EL (cell line): ENCODE data around the gene UBTD1.
"Not testable (repeated sequence)": the region's sequence is repeated elsewhere in the genome, so short reads cannot be mapped to it uniquely, and the experiment has no call there.

Experiments
- DNase-seq: peaks from one replicate; pipeline ENCODE4 v3.0.0-alpha.2; 2016

The UBTD1 gene

GRCh38 chr10:97567891-97568290 is 69.2 kb downstream of the UBTD1 start:
- DNase-seq: no peak

GRCh38 chr10:97570146-97570788 is 71.5 kb downstream of the UBTD1 start:
- no peak for DNase-seq

- DNase-seq: no peak
Observed at GRCh38 chr10:97570789-97571471, 72.2 kb downstream of the UBTD1 start.

GRCh38 chr10:97571622-97572021 is 72.9 kb downstream of the UBTD1 start:
- DNase-seq: no peak

- peak; percentile 82 for DNase-seq
Observed at GRCh38 chr10:97572214-97572989, 73.7 kb downstream of the UBTD1 start, which contains the start of gene ANKRD2. Gene ANKRD2 (plus strand): TSS chr10:97572779. CDS start chr10:97572789, 10 bp downstream.

- DNase-seq: peak; percentile 58
Observed at GRCh38 chr10:97573021-97573420, 74.3 kb downstream of the UBTD1 start.

GRCh38 chr10:97573672-97574071 is 74.9 kb downstream of the UBTD1 start:
- no peak for DNase-seq

GRCh38 chr10:97574374-97575126 is 75.8 kb downstream of the UBTD1 start:
- DNase-seq: peak; percentile 97

GRCh38 chr10:97575127-97575668 is 76.5 kb downstream of the UBTD1 start:
- DNase-seq: peak; percentile 71

GRCh38 chr10:97576487-97576886 is 77.8 kb downstream of the UBTD1 start:
- DNase-seq: not testable (repeated sequence)

- no peak for DNase-seq
Observed at GRCh38 chr10:97577701-97578100, 79.0 kb downstream of the UBTD1 start.

- DNase-seq: no peak
Observed at GRCh38 chr10:97578171-97578844, 79.6 kb downstream of the UBTD1 start.

- DNase-seq: no peak
Observed at GRCh38 chr10:97580421-97581367, 82.0 kb downstream of the UBTD1 start.

- no peak for DNase-seq
Observed at GRCh38 chr10:97582169-97582568, 83.4 kb downstream of the UBTD1 start.

- DNase-seq: no peak
Observed at GRCh38 chr10:97583476-97583875, 84.8 kb downstream of the UBTD1 start.

- DNase-seq: peak; percentile 55
Observed at GRCh38 chr10:97584060-97584797, 85.5 kb downstream of the UBTD1 start, which contains the start of gene HOGA1. Gene HOGA1 (plus strand): TSS chr10:97584389. CDS start chr10:97584704, 315 bp downstream.

- DNase-seq: no peak
Observed at GRCh38 chr10:97584798-97585438, 86.2 kb downstream of the UBTD1 start.

- no peak for DNase-seq
Observed at GRCh38 chr10:97585439-97585811, 86.7 kb downstream of the UBTD1 start.

GRCh38 chr10:97587183-97587582 is 88.5 kb downstream of the UBTD1 start:
- no peak for DNase-seq

- no peak for DNase-seq
Observed at GRCh38 chr10:97589479-97589878, 90.8 kb downstream of the UBTD1 start, which contains the start of gene C10orf62. Gene C10orf62 (plus strand): TSS chr10:97589721. CDS start chr10:97589898, 177 bp downstream.
